Neural progenitor cell (in vitro differentiated cells): ENCODE data around the gene HOXA2. TPM values are rescaled to one million over a fixed set of nuclear protein-coding genes. Genes with fewer than 3 reads are reported as not detected.
A peak's percentile ranks its signal among the peaks of the same experiment; 100 is the strongest.

Experiments used
- DNase-seq: peaks from one replicate; pipeline ENCODE4 v3.0.0-alpha.2; 2016; ENCODE audit warnings: low spot score
- H2AFZ ChIP-seq: fragments of 200-600 bp; sonication (generic); replicated peaks from 2 replicates; pipeline ENCODE4 v1.6.1; 2016; ENCODE audit warnings: antibody characterized with exemption
- H3F3A ChIP-seq: fragments of 200-600 bp; sonication (generic); 2 replicates; pipeline ENCODE4 v1.6.1; 2016; ENCODE audit warnings: antibody characterized with exemption, low read depth
- H3K27ac ChIP-seq: fragments of 200-600 bp; sonication (generic); 2 replicates; pipeline ENCODE4 v1.5.1; 2016; ENCODE audit warnings: mild to moderate bottlenecking
- H3K27me3 ChIP-seq: fragments of 200-600 bp; sonication (generic); 2 replicates; pipeline ENCODE4 v1.6.1; 2016; ENCODE audit warnings: mild to moderate bottlenecking, moderate library complexity
- H3K36me3 ChIP-seq: fragments of 200-600 bp; sonication (generic); 2 replicates; pipeline ENCODE4 v1.5.1; 2016
- H3K4me1 ChIP-seq: fragments of 200-600 bp; sonication (generic); 2 replicates; pipeline ENCODE4 v1.6.1; 2016; ENCODE audit warnings: mixed run types
- H3K4me2 ChIP-seq: fragments of 200-600 bp; sonication (generic); 2 replicates; pipeline ENCODE4 v1.6.1; 2016
- H3K4me3 ChIP-seq: fragments of 200-600 bp; sonication (generic); 2 replicates; pipeline ENCODE4 v1.5.1; 2016
- H3K79me2 ChIP-seq: fragments of 200-600 bp; sonication (generic); 2 replicates; pipeline ENCODE4 v1.6.1; 2016; ENCODE audit warnings: low read depth
- H3K9ac ChIP-seq: fragments of 200-600 bp; sonication (generic); 2 replicates; pipeline ENCODE4 v1.6.1; 2016
- H3K9me3 ChIP-seq: fragments of 200-600 bp; sonication (generic); 2 replicates; pipeline ENCODE4 v1.5.1; 2016; ENCODE audit warnings: low read depth
- H4K20me1 ChIP-seq: fragments of 200-600 bp; sonication (generic); 2 replicates; pipeline ENCODE4 v1.6.1; 2016; ENCODE audit warnings: low read depth
- H3K27ac Mint-ChIP-seq: 3 replicates; pipeline ENCODE4 v1.8.0; 2021; ENCODE audit warnings: mixed read lengths
- H3K27me3 Mint-ChIP-seq: 2 replicates; pipeline ENCODE4 v1.8.0; 2022; ENCODE audit warnings: low read depth, mild to moderate bottlenecking, inconsistent platforms, moderate library complexity, mixed read lengths; ENCODE audit not compliant: insufficient read depth
- H3K36me3 Mint-ChIP-seq: 3 replicates; pipeline ENCODE4 v1.8.0; 2021; ENCODE audit warnings: mixed read lengths
- H3K4me1 Mint-ChIP-seq: 3 replicates; pipeline ENCODE4 v1.8.0; 2021; ENCODE audit warnings: mixed read lengths
- H3K4me3 Mint-ChIP-seq: 3 replicates; pipeline ENCODE4 v1.8.0; 2021; ENCODE audit warnings: mild to moderate bottlenecking, moderate library complexity, mixed read lengths
- H3K9me3 Mint-ChIP-seq: 3 replicates; pipeline ENCODE4 v1.8.0; 2020; ENCODE audit warnings: mixed read lengths
- CTCF ChIP-seq: fragments of 200-600 bp; sonication (generic); IDR thresholded peaks from 2 replicates; pipeline ENCODE4 v1.5.1; 2017; ENCODE audit warnings: antibody characterized with exemption, mild to moderate bottlenecking
- EZH2 ChIP-seq: fragments of 200-600 bp; sonication (generic); IDR thresholded peaks from 2 replicates; pipeline ENCODE4 v1.6.1; 2017; ENCODE audit warnings: antibody characterized with exemption, mild to moderate bottlenecking, moderate library complexity
- EZH2phosphoT487 ChIP-seq: fragments of 200-600 bp; sonication (generic); IDR thresholded peaks from 2 replicates; pipeline ENCODE4 v1.6.1; 2017; ENCODE audit warnings: antibody characterized with exemption
- total RNA-seq: library from RNA; depleted of rRNA; stranded (reverse); fragments of >200 nt; gene quantifications from 2 replicates; pipeline ENCODE4 v1.2.3, GENCODE V29; 2015; ENCODE audit warnings: low replicate concordance

Gene HOXA2
- total RNA-seq, 1 donor from 2014 or later = not detected

DNA sequence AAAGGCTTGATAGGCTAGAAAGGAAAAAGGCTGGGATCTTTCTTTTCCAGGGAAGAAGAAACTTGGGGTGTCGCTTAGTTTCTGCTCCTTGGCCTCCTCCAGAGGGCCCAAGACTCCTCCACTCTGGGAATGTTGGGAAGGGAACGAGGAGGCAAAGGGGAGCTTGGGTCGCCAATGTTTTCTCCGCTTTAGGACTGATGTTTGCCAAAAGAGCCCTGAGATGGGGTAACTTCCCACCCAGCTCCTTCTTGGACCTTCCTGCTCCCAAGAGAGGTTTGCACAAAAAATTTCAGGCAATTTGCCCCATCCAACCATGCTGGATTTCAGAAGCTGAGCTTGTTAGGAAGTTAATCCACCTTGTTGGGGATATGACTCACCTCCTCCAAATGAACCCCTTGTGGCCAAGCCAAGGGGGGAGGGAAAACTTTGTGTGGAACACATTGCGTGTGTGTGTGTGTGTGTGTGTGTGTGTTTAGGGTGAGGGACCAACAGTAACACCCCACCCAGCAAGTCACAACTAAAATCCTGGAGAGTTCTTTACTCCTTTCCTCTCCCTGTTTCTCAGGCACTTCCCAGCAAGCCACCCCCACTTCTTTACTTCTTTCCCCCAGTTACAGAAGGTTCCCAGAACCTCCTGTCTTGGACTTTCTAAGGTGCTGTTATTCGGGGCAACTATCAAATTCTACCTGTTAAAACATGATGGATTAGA, 8.7 kb upstream of the HOXA2 start:
- no peak overlapping the region for H3K27ac ChIP-seq
- no peak overlapping the region for H2AFZ ChIP-seq
- no peaks in the 10 kb centered on the region for H3K9me3 ChIP-seq
- H3K9ac ChIP-seq = no peak overlapping the region
- Mint-ChIP-seq H3K27ac (no peak overlapping the region), H3K27me3 (peaks cover 90% of the 10 kb centered on the region), H3K4me3 (no peak overlapping the region), H3K9me3 (peaks cover 3% of the 10 kb centered on the region), H3K36me3 (no peaks in the 10 kb centered on the region), H3K4me1 (no peaks in the 10 kb centered on the region)
- H3K4me1 ChIP-seq = no peaks in the 10 kb centered on the region
- peak overlapping the region; percentile 34 for H3K4me2 ChIP-seq
- no peak for TF ChIP-seq EZH2
- no peak for TF ChIP-seq EZH2phosphoT487
- TF ChIP-seq CTCF = no peak
- no peaks in the 10 kb centered on the region for H3K79me2 ChIP-seq
- no peak for DNase-seq
- H3F3A ChIP-seq = peaks cover 16% of the 10 kb centered on the region
- peaks cover 96% of the 10 kb centered on the region for H4K20me1 ChIP-seq
- no peaks in the 10 kb centered on the region for H3K36me3 ChIP-seq
- no peak overlapping the region for H3K4me3 ChIP-seq
- peaks cover 100% of the 10 kb centered on the region for H3K27me3 ChIP-seq

- Histone ChIP-seq H3K4me1 (no peaks in the 10 kb centered on the region), H3F3A (peaks cover 24% of the 10 kb centered on the region), H3K27ac (no peak overlapping the region), H4K20me1 (peaks cover 96% of the 10 kb centered on the region), H2AFZ (no peak overlapping the region), H3K36me3 (no peaks in the 10 kb centered on the region), H3K4me3 (peak overlapping the region; percentile 8), H3K27me3 (peaks cover 100% of the 10 kb centered on the region), H3K9me3 (no peaks in the 10 kb centered on the region), H3K9ac (no peak overlapping the region), H3K79me2 (no peaks in the 10 kb centered on the region), H3K4me2 (peak overlapping the region; percentile 34)
- Mint-ChIP-seq H3K27me3 (peaks cover 90% of the 10 kb centered on the region), H3K4me1 (no peaks in the 10 kb centered on the region), H3K36me3 (no peaks in the 10 kb centered on the region), H3K4me3 (no peak overlapping the region), H3K9me3 (peaks cover 3% of the 10 kb centered on the region), H3K27ac (no peak overlapping the region)
- peak; percentile 67 for DNase-seq
- TF ChIP-seq CTCF (no peak), EZH2phosphoT487 (peak; percentile 83), EZH2 (peak; percentile 97)
Measured at GRCh38 chr7:27110186-27111031, 7.9 kb upstream of the HOXA2 start.

DNA sequence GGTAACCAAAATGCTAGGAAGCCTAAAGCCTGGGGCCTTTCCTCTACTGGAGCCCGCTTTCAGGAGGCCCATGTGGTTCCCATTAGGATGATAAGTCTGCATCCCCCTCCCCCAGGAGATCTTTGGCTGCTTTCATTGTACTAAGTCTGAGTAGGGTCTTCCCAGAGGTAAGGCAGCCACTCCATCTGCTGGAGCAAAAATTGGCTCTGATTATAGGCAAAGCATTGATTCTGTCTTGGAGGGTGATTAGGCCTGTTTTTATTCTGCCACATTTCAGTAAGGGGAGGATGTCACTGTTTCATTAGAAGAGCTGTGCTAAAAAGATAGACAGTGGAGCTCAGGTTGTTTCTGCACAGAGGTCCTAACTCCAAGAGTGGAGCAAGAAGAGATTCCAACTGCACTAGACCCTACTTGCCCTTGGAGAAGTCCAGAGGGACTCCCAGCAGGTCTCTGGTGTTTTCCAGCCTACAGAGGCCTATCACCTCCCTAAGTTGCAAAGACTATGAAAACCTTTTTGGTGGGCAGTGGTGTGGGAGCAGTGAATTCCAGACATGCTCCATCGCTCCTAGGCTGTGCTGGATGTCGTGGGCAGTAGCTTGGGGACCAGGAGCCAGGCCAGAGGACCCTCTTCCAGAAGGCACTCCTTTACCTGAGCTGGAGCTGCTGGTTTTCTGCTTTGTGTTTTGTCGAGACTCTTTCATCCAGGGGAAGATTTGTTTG, 7.1 kb upstream of the HOXA2 start:
- Histone ChIP-seq H3K79me2 (no peaks in the 10 kb centered on the region), H3K27ac (no peak overlapping the region), H3K9ac (no peak overlapping the region), H3K4me3 (no peak overlapping the region), H2AFZ (no peak overlapping the region), H4K20me1 (peaks cover 98% of the 10 kb centered on the region), H3F3A (peaks cover 24% of the 10 kb centered on the region), H3K4me2 (no peak overlapping the region), H3K27me3 (peaks cover 100% of the 10 kb centered on the region), H3K36me3 (no peaks in the 10 kb centered on the region), H3K4me1 (no peaks in the 10 kb centered on the region), H3K9me3 (no peaks in the 10 kb centered on the region)
- H3K4me3 Mint-ChIP-seq = no peak overlapping the region
- H3K27me3 Mint-ChIP-seq = peaks cover 91% of the 10 kb centered on the region
- no peak overlapping the region for H3K27ac Mint-ChIP-seq
- TF ChIP-seq EZH2phosphoT487 = no peak
- no peak for TF ChIP-seq CTCF
- TF ChIP-seq EZH2 = no peak
- H3K36me3 Mint-ChIP-seq = no peaks in the 10 kb centered on the region
- no peaks in the 10 kb centered on the region for H3K4me1 Mint-ChIP-seq
- no peak for DNase-seq
- H3K9me3 Mint-ChIP-seq = peaks cover 3% of the 10 kb centered on the region
